Breast epithelium (tissue), 4 donors: ENCODE data around the gene ATPAF2. TPM values are rescaled to one million over a fixed set of nuclear protein-coding genes. Genes with fewer than 3 reads are reported as not detected.

ENCODE experiments used
- DNase-seq, 2 donors: peaks; one replicate each; pipeline ENCODE4 v3.0.0-alpha.2; 2019; ENCODE audit warnings: low spot score in 2 of 2
- H3K27ac ChIP-seq, 2 donors: fragments of 200-600 bp; sonication (generic) in 1 of 2; one replicate each; pipeline ENCODE4 v1.5.1; 2016 to 2019; ENCODE audit warnings: mild to moderate bottlenecking in 1 of 2
- H3K27me3 ChIP-seq, 2 donors: fragments of 200-600 bp; sonication (generic) in 1 of 2; one replicate each; pipeline versions ENCODE4 v1.5.1 to v1.6.0; 2017 to 2019; ENCODE audit warnings: control low read depth in 1 of 2, mild to moderate bottlenecking in 1 of 2
- H3K36me3 ChIP-seq: fragments of 200-600 bp; one replicate; pipeline ENCODE4 v1.5.1; 2019
- H3K4me1 ChIP-seq, 2 donors: fragments of 200-600 bp; sonication (generic); one replicate each; pipeline ENCODE4 v1.5.1; 2016 to 2019; ENCODE audit warnings: control low read depth in 1 of 2
- H3K4me3 ChIP-seq, 3 donors: fragments of 200-600 bp; sonication (generic); 1 replicate in 2 of 3; 2 replicates in 1 of 3; pipeline ENCODE4 v1.5.1; 2016 to 2019; ENCODE audit warnings: mild to moderate bottlenecking in 3 of 3, moderate library complexity in 2 of 3
- H3K9me3 ChIP-seq, 2 donors: fragments of 200-600 bp; sonication (generic) in 1 of 2; one replicate each; pipeline ENCODE4 v1.5.1; 2016 to 2019; ENCODE audit warnings: control low read depth in 1 of 2
- POLR2A ChIP-seq: fragments of 450-650 bp; IDR thresholded peaks from one replicate; pipeline ENCODE4 v1.6.1; 2016; ENCODE audit warnings: antibody characterized with exemption, mild to moderate bottlenecking, moderate library complexity
- POLR2AphosphoS5 ChIP-seq, 3 donors: sonication (generic); formaldehyde crosslinking; IDR thresholded peaks; one replicate each; pipeline ENCODE4 v1.6.1; 2017; ENCODE audit warnings: antibody characterized with exemption in 3 of 3
- intact Hi-C: fragments of 100-400 bp; cut with DNase I; formaldehyde crosslinking; loops from one replicate; pipeline ENCODE4 v1.15.1; 2023; ENCODE audit warnings: low total_unique reads
- total RNA-seq, 3 donors: library from RNA; depleted of rRNA; stranded (reverse); fragments of >200 nt; gene quantifications; one replicate each; pipeline ENCODE4 v1.1.0, GENCODE V29; 2016
- TF ChIP-seq, protein P1 (sequence below), 3 donors: fragments of 450-650 bp; IDR thresholded peaks; one replicate each; pipeline ENCODE4 v1.5.1; 2016 to 2017; ENCODE audit warnings: antibody characterized with exemption in 3 of 3, mild to moderate bottlenecking in 3 of 3, moderate library complexity in 3 of 3

The ATPAF2 gene
- total RNA-seq, 3 donors from 2014 or later: 12.9 to 15.7 (median 13.0) TPM

DNA sequence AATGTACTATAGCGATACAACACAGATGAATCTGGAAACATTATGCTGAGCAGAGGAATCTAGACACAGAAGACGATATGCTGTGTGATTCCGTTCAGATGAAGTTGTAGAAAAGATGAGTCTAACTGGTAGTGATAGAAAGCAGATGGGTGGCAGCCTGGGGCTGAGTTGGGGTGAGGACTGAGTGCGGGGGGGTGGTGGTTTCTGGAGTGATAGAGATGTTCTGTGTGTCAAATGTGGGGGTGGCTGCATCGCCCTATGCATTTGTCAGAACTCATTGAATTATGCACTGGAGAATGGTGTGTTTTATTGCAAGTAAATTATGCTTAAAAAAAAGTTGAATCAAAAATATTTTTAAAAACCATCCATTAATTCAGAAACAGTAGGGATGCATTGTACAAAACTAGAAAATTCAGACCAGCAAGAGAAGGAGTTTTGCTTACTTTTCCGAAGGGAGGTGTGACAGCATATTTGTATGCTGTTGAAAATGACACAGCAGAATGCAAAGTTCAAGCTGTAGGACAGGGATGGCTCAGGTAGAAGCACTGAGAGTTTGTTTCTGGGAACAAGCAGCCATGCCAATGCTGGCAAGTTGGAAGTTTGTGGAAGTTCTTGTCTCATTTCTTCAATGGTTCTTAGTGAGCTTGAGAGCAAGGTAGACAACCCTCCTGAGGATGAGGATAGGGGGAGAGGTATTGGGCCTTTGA lies 35.8 kb upstream of the ATPAF2 start:
- no peaks in the 10 kb centered on the region for H3K27me3 ChIP-seq
- DNase-seq: no peak
- no peak overlapping the region for H3K4me3 ChIP-seq
- H3K36me3 ChIP-seq: no peaks in the 10 kb centered on the region
- no peak overlapping the region for H3K27ac ChIP-seq
- intact Hi-C loops: loop anchor here (10.0 kb wide), 1 partner anchor 530 kb away; no protein-coding TSS in a partner anchor
- TF ChIP-seq POLR2A (no peak), POLR2AphosphoS5 (IDR thresholded peaks at IDR 0.05) (no peak)
- TF ChIP-seq, protein P1, sequence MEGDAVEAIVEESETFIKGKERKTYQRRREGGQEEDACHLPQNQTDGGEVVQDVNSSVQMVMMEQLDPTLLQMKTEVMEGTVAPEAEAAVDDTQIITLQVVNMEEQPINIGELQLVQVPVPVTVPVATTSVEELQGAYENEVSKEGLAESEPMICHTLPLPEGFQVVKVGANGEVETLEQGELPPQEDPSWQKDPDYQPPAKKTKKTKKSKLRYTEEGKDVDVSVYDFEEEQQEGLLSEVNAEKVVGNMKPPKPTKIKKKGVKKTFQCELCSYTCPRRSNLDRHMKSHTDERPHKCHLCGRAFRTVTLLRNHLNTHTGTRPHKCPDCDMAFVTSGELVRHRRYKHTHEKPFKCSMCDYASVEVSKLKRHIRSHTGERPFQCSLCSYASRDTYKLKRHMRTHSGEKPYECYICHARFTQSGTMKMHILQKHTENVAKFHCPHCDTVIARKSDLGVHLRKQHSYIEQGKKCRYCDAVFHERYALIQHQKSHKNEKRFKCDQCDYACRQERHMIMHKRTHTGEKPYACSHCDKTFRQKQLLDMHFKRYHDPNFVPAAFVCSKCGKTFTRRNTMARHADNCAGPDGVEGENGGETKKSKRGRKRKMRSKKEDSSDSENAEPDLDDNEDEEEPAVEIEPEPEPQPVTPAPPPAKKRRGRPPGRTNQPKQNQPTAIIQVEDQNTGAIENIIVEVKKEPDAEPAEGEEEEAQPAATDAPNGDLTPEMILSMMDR (IDR thresholded peaks at IDR 0.05): no peak
- H3K4me1 ChIP-seq: no peaks in the 10 kb centered on the region
- H3K9me3 ChIP-seq: no peaks in the 10 kb centered on the region

DNA sequence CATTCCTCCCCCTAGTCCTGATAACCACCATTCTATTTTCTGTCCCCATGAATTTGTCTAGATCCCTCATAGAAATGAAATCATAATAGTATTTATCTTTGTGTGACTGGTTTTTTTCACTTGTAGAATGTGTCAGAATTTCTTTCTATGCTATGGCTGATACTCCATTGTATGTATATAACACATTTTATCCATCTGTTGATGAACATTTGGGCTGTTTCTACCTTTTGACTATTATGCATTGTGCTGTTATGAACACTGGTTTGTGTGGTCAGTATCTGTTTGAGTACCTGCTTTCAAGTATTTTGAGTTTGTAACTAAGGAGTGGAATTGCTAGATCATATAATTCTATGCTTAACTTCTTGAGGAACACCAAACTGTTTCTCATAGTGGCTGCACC lies 32.8 kb upstream of the ATPAF2 start:
- Histone ChIP-seq H3K9me3 (no peaks in the 10 kb centered on the region), H3K4me3 (no peak overlapping the region), H3K27ac (no peak overlapping the region), H3K36me3 (no peaks in the 10 kb centered on the region), H3K27me3 (no peaks in the 10 kb centered on the region), H3K4me1 (no peaks in the 10 kb centered on the region)
- TF ChIP-seq, protein P1 (IDR thresholded peaks at IDR 0.05): no peak
- TF ChIP-seq POLR2AphosphoS5 (IDR thresholded peaks at IDR 0.05): no peak
- no peak for TF ChIP-seq POLR2A
- DNase-seq: no peak
- intact Hi-C loops: loop anchor here (10.0 kb wide), 1 partner anchor 527 kb away; no protein-coding TSS in a partner anchor

DNA sequence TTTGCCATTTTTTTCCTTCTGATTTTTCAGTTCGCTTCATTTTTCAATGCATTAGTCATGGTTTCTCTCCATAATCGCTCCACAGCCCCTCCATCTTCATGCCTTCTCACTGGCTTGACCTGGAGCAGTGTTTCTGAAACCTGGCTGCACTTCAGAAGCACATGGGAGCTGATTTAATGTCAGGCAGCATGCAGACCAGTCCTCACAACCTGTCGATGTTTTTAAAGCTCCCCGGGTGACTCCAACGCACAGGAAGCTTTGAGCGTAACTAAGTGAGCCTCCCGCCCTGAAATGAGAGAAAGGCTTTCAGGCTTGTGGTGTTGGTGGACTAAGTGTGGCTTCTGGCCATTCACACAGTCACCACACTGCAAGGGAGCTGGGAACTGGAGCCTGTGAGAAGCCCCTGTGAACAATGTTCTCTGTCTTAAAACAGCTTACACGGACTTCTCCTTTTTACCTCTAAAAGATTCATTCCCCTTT lies 31.9 kb upstream of the ATPAF2 start:
- Histone ChIP-seq H3K36me3 (no peaks in the 10 kb centered on the region), H3K4me1 (no peaks in the 10 kb centered on the region), H3K9me3 (no peaks in the 10 kb centered on the region), H3K27ac (no peak overlapping the region), H3K27me3 (no peaks in the 10 kb centered on the region), H3K4me3 (peak overlapping the region in 2 of 3 donors; percentile 18 to 29)
- intact Hi-C loops: loop anchor here (10.0 kb wide), 1 partner anchor 526 kb away; no protein-coding TSS in a partner anchor
- TF ChIP-seq POLR2A (no peak), POLR2AphosphoS5 (IDR thresholded peaks at IDR 0.05) (no peak)
- TF ChIP-seq, protein P1 (IDR thresholded peaks at IDR 0.05): no peak
- no peak for DNase-seq

DNA sequence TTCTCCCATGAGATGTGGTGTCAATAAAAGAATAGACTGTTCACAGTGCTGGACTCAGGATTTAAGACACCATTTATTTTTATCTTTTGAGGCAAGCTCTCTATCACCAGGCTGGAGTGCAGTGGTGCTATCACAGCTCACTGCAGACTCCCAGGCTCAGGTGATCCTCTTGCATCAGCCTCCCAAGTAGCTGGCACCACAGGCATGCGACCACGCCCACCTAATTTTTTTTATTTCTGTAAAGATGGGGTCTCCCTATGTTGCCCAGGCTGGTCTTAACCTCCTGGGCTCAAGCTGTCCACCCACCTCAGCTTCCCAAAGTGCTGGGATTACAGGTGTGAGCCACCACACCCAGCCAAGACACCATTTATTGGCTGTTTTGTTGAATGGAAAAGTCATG lies 30.1 kb upstream of the ATPAF2 start:
- H3K4me1 ChIP-seq: no peaks in the 10 kb centered on the region
- no peak overlapping the region for H3K4me3 ChIP-seq
- no peak for DNase-seq
- intact Hi-C loops: no loop called here
- H3K36me3 ChIP-seq: no peaks in the 10 kb centered on the region
- no peak overlapping the region for H3K27ac ChIP-seq
- TF ChIP-seq POLR2A: no peak
- TF ChIP-seq, protein P1 (IDR thresholded peaks at IDR 0.05): no peak
- TF ChIP-seq POLR2AphosphoS5 (IDR thresholded peaks at IDR 0.05): no peak
- no peaks in the 10 kb centered on the region for H3K9me3 ChIP-seq
- H3K27me3 ChIP-seq: no peaks in the 10 kb centered on the region

DNA sequence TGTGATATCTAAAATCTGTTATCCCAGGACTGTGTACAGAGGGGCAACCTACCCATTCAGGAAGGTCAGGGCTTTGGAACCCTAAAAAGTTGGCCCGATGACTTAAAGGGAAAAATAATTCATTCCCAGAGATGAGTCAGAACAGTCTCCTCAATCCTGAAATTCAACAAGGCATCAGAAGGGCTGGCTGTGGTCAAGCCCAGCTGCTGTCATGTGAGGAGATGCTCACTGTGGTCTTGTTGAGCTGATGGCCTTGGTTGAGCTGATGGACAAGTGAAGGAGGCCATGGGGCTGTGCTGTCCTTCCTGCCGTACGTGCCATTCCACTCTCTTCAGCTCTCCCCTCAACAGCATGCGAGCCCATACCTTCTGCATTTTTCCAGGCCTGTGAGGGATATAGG lies 27.9 kb upstream of the ATPAF2 start:
- H3K27ac ChIP-seq: no peak overlapping the region
- no peak for DNase-seq
- no peaks in the 10 kb centered on the region for H3K4me1 ChIP-seq
- TF ChIP-seq, protein P1 (IDR thresholded peaks at IDR 0.05): no peak
- no peak for TF ChIP-seq POLR2AphosphoS5 (IDR thresholded peaks at IDR 0.05)
- TF ChIP-seq POLR2A: no peak
- intact Hi-C loops: no loop called here
- no peaks in the 10 kb centered on the region for H3K9me3 ChIP-seq
- H3K4me3 ChIP-seq: no peak overlapping the region
- H3K36me3 ChIP-seq: no peaks in the 10 kb centered on the region
- H3K27me3 ChIP-seq: no peaks in the 10 kb centered on the region
